OCI-LY3 (cell line): ENCODE measurements around the gene C9.

Experiments
- EZH2phosphoT487 ChIP-seq: fragments of 200-600 bp; shearing (Covaris generic); IDR thresholded peaks from 2 replicates; pipeline ENCODE4 v1.6.1; 2018; ENCODE audit warnings: antibody characterized with exemption, mixed run types, low read depth
- TF ChIP-seq, protein P1 (sequence below): fragments of 200-600, 300-600 bp; sonication (generic); IDR thresholded peaks from 2 replicates; pipeline ENCODE4 v1.5.1; 2014; ENCODE audit warnings: antibody characterized with exemption, low read length, low read depth

DNA sequence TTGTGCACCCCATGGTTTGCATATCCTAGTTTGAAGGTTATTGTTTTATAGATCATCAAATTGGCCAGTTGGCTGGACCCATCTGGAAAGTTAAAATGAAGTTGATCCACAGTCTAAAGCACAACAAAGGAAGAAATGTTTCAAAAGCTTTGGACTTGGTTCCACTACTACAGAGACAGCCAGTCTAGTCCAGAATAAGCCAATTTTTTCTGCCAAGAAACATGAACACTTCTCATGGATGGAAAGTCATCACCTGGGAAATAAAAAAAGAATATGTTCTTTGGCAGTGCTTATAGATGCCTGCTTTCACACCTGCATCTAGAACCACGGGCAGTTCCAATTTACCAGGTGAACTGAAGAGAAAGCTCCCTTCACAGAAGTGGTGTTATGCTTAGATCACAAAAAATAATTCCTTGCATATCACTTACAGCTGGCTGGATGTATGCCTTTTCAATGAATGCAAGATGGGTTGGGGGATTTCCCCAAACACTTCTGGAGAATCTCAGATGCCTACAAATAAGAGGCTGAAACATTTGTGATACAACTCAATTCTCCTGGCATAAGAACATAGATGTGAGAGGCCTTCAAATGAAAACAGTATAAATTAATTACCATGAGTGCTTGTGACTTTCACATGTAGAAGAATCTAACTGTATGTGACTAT, 26.9 kb downstream of the C9 start:
- TF ChIP-seq, protein P1, sequence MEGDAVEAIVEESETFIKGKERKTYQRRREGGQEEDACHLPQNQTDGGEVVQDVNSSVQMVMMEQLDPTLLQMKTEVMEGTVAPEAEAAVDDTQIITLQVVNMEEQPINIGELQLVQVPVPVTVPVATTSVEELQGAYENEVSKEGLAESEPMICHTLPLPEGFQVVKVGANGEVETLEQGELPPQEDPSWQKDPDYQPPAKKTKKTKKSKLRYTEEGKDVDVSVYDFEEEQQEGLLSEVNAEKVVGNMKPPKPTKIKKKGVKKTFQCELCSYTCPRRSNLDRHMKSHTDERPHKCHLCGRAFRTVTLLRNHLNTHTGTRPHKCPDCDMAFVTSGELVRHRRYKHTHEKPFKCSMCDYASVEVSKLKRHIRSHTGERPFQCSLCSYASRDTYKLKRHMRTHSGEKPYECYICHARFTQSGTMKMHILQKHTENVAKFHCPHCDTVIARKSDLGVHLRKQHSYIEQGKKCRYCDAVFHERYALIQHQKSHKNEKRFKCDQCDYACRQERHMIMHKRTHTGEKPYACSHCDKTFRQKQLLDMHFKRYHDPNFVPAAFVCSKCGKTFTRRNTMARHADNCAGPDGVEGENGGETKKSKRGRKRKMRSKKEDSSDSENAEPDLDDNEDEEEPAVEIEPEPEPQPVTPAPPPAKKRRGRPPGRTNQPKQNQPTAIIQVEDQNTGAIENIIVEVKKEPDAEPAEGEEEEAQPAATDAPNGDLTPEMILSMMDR: no peak
- no peak for TF ChIP-seq EZH2phosphoT487
